GM18909 (cell line): ENCODE measurements around the gene GNG3.
"Not testable (repeated sequence)": the region's sequence is repeated elsewhere in the genome, so short reads cannot be mapped to it uniquely, and the experiment has no call there.

Experiments used
- ATAC-seq: cut with Tn5 transposase; IDR thresholded peaks from one replicate; pipeline ENCODE4 v1.9.1; 2021; ENCODE audit warnings: mild to moderate bottlenecking; ENCODE audit not compliant: unreplicated experiment, poor library complexity

The GNG3 gene

GRCh38 chr11:62715150-62716130, 8.0 kb downstream of the GNG3 start:
- ATAC-seq: no peak

- ATAC-seq: no peak
Measured at GRCh38 chr11:62716206-62716605, 8.7 kb downstream of the GNG3 start.

GRCh38 chr11:62716816-62717215, 9.3 kb downstream of the GNG3 start:
- no peak for ATAC-seq

GRCh38 chr11:62719302-62719978, 12.0 kb downstream of the GNG3 start:
- no peak for ATAC-seq

- ATAC-seq: no peak
Measured at GRCh38 chr11:62721994-62722393, 14.5 kb downstream of the GNG3 start.

- ATAC-seq: no peak
Measured at GRCh38 chr11:62724171-62724570, 16.7 kb downstream of the GNG3 start.

- ATAC-seq: no peak
Measured at GRCh38 chr11:62725646-62726045, 18.2 kb downstream of the GNG3 start.

GRCh38 chr11:62726156-62726914, 18.9 kb downstream of the GNG3 start:
- ATAC-seq: no peak

- ATAC-seq: no peak
Measured at GRCh38 chr11:62726915-62727164, 19.4 kb downstream of the GNG3 start.

- peak; percentile 76 for ATAC-seq
Measured at GRCh38 chr11:62727165-62727871, 19.8 kb downstream of the GNG3 start, which contains the start of gene HNRNPUL2. Gene HNRNPUL2, minus strand, starts transcription at chr11:62727457. Its CDS starts 301 bp downstream, at chr11:62727156.

GRCh38 chr11:62727872-62728170, 20.3 kb downstream of the GNG3 start:
- ATAC-seq: peak; percentile 63

GRCh38 chr11:62728171-62728988, 20.9 kb downstream of the GNG3 start, which contains the start of gene TTC9C:
Gene TTC9C, plus strand, starts transcription at chr11:62728486. Its CDS starts 363 bp downstream, at chr11:62728849.
- ATAC-seq: peak; percentile 22

- not testable (repeated sequence) for ATAC-seq
Measured at GRCh38 chr11:62730076-62730475, 22.6 kb downstream of the GNG3 start.

GRCh38 chr11:62732830-62733229, 25.4 kb downstream of the GNG3 start:
- no peak for ATAC-seq

GRCh38 chr11:62737196-62737595, 29.7 kb downstream of the GNG3 start:
- ATAC-seq: no peak

GRCh38 chr11:62747475-62748160, 40.1 kb downstream of the GNG3 start:
- ATAC-seq: no peak

- not testable (repeated sequence) for ATAC-seq
Measured at GRCh38 chr11:62749931-62750330, 42.5 kb downstream of the GNG3 start.

GRCh38 chr11:62752177-62752785, 44.8 kb downstream of the GNG3 start:
- ATAC-seq: no peak
